Naive B cell (primary cell): Measurements from ENCODE around the gene TMEM217. TPM values are rescaled to one million over a fixed set of nuclear protein-coding genes. Genes with fewer than 3 reads are reported as not detected.
A peak's percentile ranks its signal among the peaks of the same experiment; 100 is the strongest.

Experiments used
- ATAC-seq, 2 donors: fragments of 150-1000 bp; cut with Tn5 transposase; 2 replicates each; pipeline ENCODE4 v1.10.0; 2021; ENCODE audit warnings: low read depth in 2 of 2, mild to moderate bottlenecking in 2 of 2, moderate library complexity in 2 of 2
- DNase-seq: peaks from one replicate; pipeline ENCODE4 v3.0.0; 2022
- H3K27ac Mint-ChIP-seq, 6 donors: one replicate each; pipeline ENCODE4 v1.8.0; 2020 to 2022; ENCODE audit warnings: mild to moderate bottlenecking in 6 of 6, mixed read lengths in 6 of 6, moderate library complexity in 5 of 6, inconsistent platforms in 2 of 6
- H3K27me3 Mint-ChIP-seq, 3 donors: one replicate each; pipeline ENCODE4 v1.8.0; 2021 to 2022; ENCODE audit warnings: mixed read lengths in 3 of 3, mild to moderate bottlenecking in 1 of 3
- H3K36me3 Mint-ChIP-seq, 2 donors: one replicate each; pipeline ENCODE4 v1.8.0; 2020 to 2022; ENCODE audit warnings: mixed read lengths in 2 of 2, inconsistent platforms in 1 of 2, mild to moderate bottlenecking in 1 of 2
- H3K4me1 Mint-ChIP-seq, 3 donors: one replicate each; pipeline ENCODE4 v1.8.0; 2020 to 2022; ENCODE audit warnings: mixed read lengths in 3 of 3, inconsistent platforms in 1 of 3, mild to moderate bottlenecking in 1 of 3, moderate library complexity in 1 of 3
- H3K4me3 Mint-ChIP-seq, 8 donors: one replicate each; pipeline ENCODE4 v1.8.0; 2020 to 2022; ENCODE audit warnings: mild to moderate bottlenecking in 8 of 8, mixed read lengths in 8 of 8, moderate library complexity in 8 of 8, inconsistent platforms in 2 of 8
- H3K9me3 Mint-ChIP-seq, 7 donors: one replicate each; pipeline ENCODE4 v1.8.0; 2020 to 2022; ENCODE audit warnings: mixed read lengths in 7 of 7, mild to moderate bottlenecking in 5 of 7, inconsistent platforms in 2 of 7, moderate library complexity in 1 of 7
- polyA plus RNA-seq, 6 donors: library from polyadenylated mRNA; unstranded; fragments of 300-500 nt; fragmentation: Illumina TruSeq; gene quantifications; one replicate each; pipeline ENCODE4 v1.2.3, GENCODE V29; 2021; ENCODE audit warnings: low read depth in 6 of 6

TMEM217 gene
- polyA plus RNA-seq, 6 donors from 2014 or later: 0.18 to 0.96 (median 0.32) TPM; not detected in 3

DNA sequence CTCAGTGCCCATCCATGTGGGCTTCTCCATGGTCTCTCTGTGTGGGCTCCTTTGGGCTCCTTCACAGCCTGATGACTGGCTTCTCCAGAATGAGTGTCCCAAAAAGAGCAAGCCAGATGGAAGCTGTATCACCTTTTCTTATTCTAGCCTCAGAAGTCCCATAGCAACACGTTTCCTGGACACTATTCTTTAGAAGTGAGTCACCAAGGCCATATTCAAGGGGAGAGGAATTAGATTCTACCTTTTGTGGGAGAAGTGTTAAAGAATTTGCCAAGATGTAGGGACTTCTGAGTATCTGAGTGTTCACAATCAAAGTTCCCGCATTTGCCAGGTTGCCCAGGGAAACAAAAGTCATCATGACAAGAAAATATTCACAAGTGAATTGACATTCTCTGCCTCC is 21.0 kb downstream of the TMEM217 start:
- H3K4me1 Mint-ChIP-seq: peaks cover 0 to 10% (median 0%) of the 10 kb centered on the region in 3 donors
- H3K27me3 Mint-ChIP-seq: peaks cover 0 to 5% (median 0%) of the 10 kb centered on the region in 3 donors
- no peak overlapping the region for H3K27ac Mint-ChIP-seq
- H3K36me3 Mint-ChIP-seq: no peaks in the 10 kb centered on the region
- no peak overlapping the region for H3K4me3 Mint-ChIP-seq
- no peak for ATAC-seq
- DNase-seq: no peak
- H3K9me3 Mint-ChIP-seq: no peaks in the 10 kb centered on the region

DNA sequence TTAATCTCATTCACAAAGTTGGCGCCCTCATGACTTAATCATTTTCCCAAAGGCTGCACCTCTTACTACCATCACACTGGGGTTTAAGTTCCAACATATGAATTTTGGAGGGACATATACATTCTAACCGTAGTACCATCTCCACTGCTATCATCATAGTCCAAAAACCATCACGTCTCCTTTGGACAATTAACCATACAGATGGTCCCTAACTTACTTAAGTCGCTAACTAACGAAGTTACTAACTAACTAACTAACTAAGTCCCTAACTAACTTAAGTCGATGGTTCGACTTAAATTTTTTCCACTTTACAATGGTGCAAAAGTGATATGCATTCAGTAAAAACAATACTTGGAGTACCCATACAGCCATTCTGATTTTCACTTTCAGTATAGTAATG is 24.4 kb downstream of the TMEM217 start:
- no peaks in the 10 kb centered on the region for H3K36me3 Mint-ChIP-seq

DNA sequence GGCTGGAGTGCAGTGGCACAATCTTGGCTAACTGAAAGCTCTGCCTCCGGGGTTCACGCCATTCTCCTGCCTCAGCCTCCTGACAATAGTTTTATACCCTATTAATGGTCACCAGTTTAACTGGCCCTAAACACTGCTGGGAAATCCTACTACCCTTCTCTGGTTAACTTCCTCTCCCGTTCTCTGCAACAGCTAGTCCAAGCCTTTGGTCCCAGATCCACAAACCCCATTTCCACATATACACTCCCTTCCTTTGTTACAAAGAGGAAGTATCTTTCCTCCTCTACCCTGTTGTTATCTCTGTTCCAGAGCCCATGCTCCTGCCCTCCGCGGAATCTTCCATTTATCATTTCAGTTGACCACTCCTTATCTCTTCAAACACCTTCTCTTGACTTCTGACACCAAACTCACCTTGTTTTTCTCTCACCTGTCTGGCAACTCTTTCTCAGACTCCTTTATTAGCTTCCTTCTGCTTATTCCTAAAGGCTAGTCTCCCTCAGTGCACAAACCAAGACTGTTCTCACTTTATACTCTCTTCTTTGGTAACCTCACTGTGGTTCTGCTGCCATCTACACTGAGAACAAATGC is 25.4 kb downstream of the TMEM217 start:
- ATAC-seq (no peak), DNase-seq (no peak)
- H3K27me3 Mint-ChIP-seq: peaks cover 0 to 5% (median 0%) of the 10 kb centered on the region in 3 donors
- no peaks in the 10 kb centered on the region for H3K9me3 Mint-ChIP-seq
- no peaks in the 10 kb centered on the region for H3K36me3 Mint-ChIP-seq
- H3K4me1 Mint-ChIP-seq: no peaks in the 10 kb centered on the region
- no peak overlapping the region for H3K4me3 Mint-ChIP-seq
- H3K27ac Mint-ChIP-seq: no peak overlapping the region

More for the DNA sequence above, 24.4 kb downstream of the TMEM217 start:
- Mint-ChIP-seq H3K27ac (no peak overlapping the region), H3K27me3 (peaks cover 0 to 5% (median 0%) of the 10 kb centered on the region in 3 donors), H3K4me3 (no peak overlapping the region), H3K4me1 (no peaks in the 10 kb centered on the region), H3K9me3 (no peaks in the 10 kb centered on the region)
- DNase-seq: no peak
- ATAC-seq: no peak

DNA sequence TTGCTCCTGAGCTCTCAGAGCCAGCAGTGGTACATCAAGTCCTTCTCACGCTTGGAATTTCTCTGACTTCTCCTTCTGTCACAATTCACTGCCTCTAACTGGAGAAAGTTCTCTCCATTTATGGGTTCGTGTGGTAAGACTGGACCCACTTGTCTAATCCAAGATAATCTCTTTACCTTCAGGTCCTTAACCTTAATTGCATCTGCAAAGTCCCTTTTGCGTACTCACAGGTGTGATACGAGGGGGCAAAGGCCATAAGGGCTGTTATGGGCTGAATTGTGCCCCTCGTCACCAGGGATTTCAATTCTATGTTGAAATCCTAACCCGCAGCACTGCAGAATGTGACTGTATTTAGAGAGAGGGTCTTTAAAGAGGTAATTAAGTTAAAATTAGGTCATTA is 27.8 kb downstream of the TMEM217 start:
- Mint-ChIP-seq H3K27me3 (peaks cover 0 to 5% (median 0%) of the 10 kb centered on the region in 3 donors), H3K4me1 (no peaks in the 10 kb centered on the region), H3K27ac (peak overlapping the region in 1 of 6 donors; percentile 32), H3K36me3 (no peaks in the 10 kb centered on the region), H3K4me3 (no peak overlapping the region), H3K9me3 (no peaks in the 10 kb centered on the region)
- DNase-seq (no peak), ATAC-seq (no peak)

DNA sequence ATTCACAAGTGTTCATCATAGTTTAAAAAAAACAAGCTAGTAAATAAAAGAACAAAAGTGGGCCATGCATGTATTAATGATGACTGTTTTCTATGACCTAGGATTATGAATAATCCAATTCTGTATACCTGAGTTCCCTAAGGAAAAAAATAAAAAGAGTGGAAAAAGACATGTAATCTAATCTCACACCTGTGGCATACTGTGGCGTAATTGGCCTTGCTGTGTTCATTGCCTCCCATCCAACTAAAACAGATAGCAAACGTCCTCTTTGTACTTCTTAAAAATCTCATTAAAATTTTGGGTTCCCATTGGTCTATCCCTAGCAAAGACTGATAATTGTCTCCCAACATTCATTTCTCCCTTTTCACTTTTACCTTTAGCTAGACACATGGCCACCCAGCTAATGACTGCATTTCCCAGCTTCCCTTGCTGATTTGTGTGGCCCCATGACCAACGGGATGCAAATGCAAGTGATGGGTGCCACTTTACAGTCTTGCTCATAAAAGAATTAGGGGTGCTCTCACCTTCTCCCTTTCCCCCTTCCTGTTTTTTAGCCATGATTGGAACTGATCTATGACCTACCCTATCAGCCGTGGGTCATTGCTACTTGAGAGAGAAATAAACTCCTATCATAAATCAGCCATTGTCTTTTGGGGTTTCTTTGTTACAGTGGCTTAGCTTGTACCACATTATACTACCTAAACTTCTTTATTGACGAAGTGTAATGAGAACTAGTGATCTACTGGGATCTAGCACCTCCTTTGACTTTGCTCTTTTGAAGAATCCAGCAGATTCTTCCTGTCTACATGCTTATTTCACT is 32.4 kb downstream of the TMEM217 start:
- no peak for ATAC-seq
- no peak for DNase-seq
- Mint-ChIP-seq H3K4me1 (peaks cover 8 to 14% (median 13%) of the 10 kb centered on the region in 3 donors), H3K4me3 (no peak overlapping the region), H3K27ac (peak overlapping the region in 2 of 6 donors; percentile 46 to 80), H3K36me3 (no peaks in the 10 kb centered on the region), H3K9me3 (no peaks in the 10 kb centered on the region), H3K27me3 (peaks cover 0 to 5% (median 0%) of the 10 kb centered on the region in 3 donors)

DNA sequence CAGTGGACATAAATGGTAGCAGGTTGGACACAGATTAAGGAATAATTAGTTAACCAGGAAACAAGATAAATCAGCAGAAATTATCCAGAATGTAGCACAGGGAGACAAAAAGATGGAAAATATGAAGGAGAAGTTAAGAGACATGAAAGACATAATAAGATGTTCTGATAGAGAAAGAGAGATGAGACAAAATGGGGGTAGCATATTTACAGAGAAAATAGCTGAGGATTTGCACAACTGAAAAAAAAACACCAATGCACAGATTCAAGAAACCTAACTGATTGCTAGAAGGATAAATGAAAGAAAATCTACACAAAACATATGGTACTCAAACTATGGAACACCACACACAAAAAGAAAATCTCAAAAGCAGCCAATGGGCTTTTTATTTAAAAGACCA is 35.0 kb downstream of the TMEM217 start:
- ATAC-seq: no peak
- Mint-ChIP-seq H3K36me3 (no peaks in the 10 kb centered on the region), H3K9me3 (no peaks in the 10 kb centered on the region), H3K4me3 (peak overlapping the region; percentile 79 to 94 (median 87)), H3K27ac (peak overlapping the region in 2 of 6 donors; percentile 5 to 48), H3K27me3 (peaks cover 0 to 5% (median 0%) of the 10 kb centered on the region in 3 donors), H3K4me1 (peaks cover 8 to 14% (median 13%) of the 10 kb centered on the region in 3 donors)
- DNase-seq: no peak

DNA sequence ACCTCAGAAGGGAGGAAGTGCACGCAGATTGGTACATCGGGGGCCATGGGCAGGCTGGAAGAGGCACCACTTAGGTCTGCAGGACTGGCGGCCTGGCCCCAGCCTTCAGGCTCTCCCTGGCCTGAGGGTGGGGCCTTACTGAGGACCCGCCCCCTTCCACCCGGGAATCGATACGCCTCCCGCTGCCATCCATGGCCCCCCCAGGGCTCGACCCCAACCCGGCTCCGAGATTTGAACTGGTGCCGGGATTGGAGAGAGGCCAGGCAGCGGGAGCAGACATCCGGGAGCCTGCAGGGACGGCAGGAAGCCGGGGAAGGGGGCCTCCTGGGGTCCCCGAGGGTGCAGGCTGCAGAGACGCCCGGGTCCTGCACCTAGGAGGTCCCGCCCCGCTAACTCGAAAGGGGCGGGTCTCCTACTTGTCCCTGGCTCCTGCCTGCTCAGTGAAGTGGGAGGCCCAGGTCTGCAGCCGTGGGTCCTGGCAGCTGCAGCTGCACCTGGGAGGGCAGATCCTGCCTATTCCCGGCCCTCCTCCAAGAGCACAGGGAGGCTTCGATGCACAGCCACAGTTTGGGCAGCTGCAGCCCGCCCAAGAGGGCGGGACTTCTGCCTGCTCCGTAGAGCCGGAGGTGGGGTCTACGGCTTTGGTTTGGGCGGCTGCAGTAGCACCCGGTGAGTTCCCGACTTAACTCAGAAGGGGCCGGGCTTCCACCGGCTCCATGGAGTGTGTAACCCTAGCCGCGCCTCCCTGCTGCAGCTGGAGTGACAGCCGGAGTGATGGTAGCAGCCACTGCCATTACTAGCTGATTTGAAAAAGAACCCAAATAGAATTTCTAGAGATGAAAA is 35.6 kb downstream of the TMEM217 start:
- DNase-seq: peak; percentile 55
- peak; percentile 91 to 93 for ATAC-seq
- no peaks in the 10 kb centered on the region for H3K9me3 Mint-ChIP-seq
- H3K27ac Mint-ChIP-seq: peak overlapping the region in 3 of 6 donors; percentile 5 to 72 (median 48)
- H3K4me3 Mint-ChIP-seq: peak overlapping the region; percentile 79 to 94 (median 87)
- no peaks in the 10 kb centered on the region for H3K36me3 Mint-ChIP-seq
- H3K4me1 Mint-ChIP-seq: peaks cover 8 to 14% (median 13%) of the 10 kb centered on the region in 3 donors
- H3K27me3 Mint-ChIP-seq: peaks cover 0 to 5% (median 0%) of the 10 kb centered on the region in 3 donors

DNA sequence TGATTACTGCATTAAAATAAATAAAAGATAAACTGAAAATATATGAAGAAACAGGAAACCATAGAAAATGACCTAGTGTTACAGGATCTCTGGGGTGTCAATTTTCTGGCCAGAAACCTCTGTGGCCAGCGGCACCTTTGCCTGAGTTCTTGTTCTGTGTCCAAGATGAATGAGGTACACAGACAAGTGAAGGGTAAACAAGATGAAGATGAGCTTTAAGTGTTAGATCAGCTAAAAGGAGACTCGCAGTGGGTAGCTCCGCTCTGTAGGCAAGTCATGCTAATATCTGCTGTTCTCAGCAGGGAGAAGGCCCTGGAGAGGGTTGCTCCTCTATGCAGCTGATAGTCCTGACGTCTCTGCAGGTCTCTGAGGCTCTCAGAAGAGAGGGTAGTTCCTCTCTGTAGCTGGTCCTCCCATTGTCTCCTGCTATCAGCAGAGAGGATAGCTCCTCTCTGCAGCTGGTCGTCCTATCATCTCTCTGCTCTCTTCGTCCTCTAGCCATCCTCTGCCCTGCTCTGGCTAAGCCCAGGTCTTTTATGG is 36.3 kb downstream of the TMEM217 start:
- Mint-ChIP-seq H3K9me3 (no peaks in the 10 kb centered on the region), H3K4me3 (peak overlapping the region; percentile 79 to 94 (median 87)), H3K27ac (peak overlapping the region in 1 of 6 donors; percentile 72), H3K27me3 (peaks cover 0 to 5% (median 0%) of the 10 kb centered on the region in 3 donors), H3K36me3 (no peaks in the 10 kb centered on the region), H3K4me1 (peaks cover 8 to 14% (median 13%) of the 10 kb centered on the region in 3 donors)
- DNase-seq: no peak
- ATAC-seq: no peak

DNA sequence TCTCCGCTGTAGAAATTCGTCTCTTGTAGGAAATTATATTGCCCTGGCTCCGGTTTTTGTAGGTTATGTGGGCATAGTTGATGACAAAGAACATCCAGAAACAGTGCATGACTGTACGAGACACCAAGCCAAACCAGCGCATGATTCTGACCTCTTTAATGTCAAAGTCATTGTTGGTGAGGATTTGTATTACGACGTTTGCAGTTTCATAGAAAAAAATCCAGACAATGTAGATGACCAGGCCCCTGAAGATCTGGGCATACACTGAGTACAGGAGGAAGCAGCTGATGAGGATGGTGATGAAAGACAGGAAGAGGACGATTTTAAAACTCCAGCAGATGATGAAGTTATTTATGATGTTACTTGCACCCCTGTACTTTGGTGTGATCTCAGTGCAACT is 39.4 kb downstream of the TMEM217 start:
- H3K4me1 Mint-ChIP-seq: peaks cover 8 to 14% (median 13%) of the 10 kb centered on the region in 3 donors
- ATAC-seq (no peak), DNase-seq (no peak)
- peak overlapping the region in 1 of 6 donors; percentile 53 for H3K27ac Mint-ChIP-seq
- no peaks in the 10 kb centered on the region for H3K9me3 Mint-ChIP-seq
- H3K4me3 Mint-ChIP-seq: no peak overlapping the region
- peaks cover 0 to 5% (median 0%) of the 10 kb centered on the region in 3 donors for H3K27me3 Mint-ChIP-seq
- H3K36me3 Mint-ChIP-seq: no peaks in the 10 kb centered on the region

DNA sequence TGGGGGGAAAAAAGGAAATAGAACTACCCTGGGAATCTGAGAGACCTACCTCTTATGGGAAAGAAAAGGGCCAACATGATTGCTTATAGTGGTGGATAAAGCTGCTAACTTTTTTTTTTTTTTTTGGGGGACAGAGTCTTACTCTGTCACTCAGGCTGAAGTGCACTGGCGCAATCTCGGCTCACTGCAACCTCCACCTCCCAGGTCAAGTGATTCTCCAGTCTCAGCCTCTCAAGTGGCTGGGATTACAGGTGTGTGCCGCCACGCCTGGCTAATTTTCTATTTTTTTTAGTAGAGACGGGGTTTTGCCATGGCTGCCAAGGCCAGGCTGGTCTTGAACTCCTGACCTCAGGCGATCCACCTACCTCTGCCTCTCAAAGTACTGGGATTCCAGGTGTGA is 39.9 kb downstream of the TMEM217 start:
- H3K4me1 Mint-ChIP-seq: peaks cover 7 to 12% (median 12%) of the 10 kb centered on the region in 3 donors
- no peak overlapping the region for H3K27ac Mint-ChIP-seq
- no peak for ATAC-seq
- DNase-seq: no peak
- H3K9me3 Mint-ChIP-seq: no peaks in the 10 kb centered on the region
- H3K4me3 Mint-ChIP-seq: no peak overlapping the region
- peaks cover 0 to 3% (median 0%) of the 10 kb centered on the region in 3 donors for H3K27me3 Mint-ChIP-seq
- H3K36me3 Mint-ChIP-seq: no peaks in the 10 kb centered on the region

DNA sequence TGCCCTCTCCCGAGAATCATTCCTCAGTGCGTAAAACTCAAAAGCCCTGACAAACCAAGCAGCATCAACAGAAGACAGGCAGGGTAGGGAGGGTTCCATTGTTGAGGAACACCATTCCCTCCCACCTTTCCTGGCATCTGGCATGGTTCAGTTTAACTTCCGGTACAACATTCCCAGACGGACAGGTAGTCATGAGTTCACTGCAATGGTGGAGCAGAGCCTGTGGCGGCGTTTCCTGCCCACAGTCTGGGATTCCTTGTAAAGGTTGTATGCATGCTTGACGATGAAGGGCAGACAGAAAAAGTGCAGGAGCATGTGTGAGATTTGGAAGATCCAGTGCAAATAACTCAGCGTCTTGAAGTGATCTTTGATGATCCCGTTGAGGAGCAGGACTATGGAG is 45.7 kb downstream of the TMEM217 start:
- ATAC-seq (no peak), DNase-seq (no peak)
- Mint-ChIP-seq H3K36me3 (no peaks in the 10 kb centered on the region), H3K4me3 (no peak overlapping the region), H3K4me1 (peaks cover 13 to 16% (median 13%) of the 10 kb centered on the region in 3 donors), H3K27ac (no peak overlapping the region), H3K27me3 (peaks cover 7 to 11% (median 8%) of the 10 kb centered on the region in 3 donors), H3K9me3 (no peaks in the 10 kb centered on the region)

DNA sequence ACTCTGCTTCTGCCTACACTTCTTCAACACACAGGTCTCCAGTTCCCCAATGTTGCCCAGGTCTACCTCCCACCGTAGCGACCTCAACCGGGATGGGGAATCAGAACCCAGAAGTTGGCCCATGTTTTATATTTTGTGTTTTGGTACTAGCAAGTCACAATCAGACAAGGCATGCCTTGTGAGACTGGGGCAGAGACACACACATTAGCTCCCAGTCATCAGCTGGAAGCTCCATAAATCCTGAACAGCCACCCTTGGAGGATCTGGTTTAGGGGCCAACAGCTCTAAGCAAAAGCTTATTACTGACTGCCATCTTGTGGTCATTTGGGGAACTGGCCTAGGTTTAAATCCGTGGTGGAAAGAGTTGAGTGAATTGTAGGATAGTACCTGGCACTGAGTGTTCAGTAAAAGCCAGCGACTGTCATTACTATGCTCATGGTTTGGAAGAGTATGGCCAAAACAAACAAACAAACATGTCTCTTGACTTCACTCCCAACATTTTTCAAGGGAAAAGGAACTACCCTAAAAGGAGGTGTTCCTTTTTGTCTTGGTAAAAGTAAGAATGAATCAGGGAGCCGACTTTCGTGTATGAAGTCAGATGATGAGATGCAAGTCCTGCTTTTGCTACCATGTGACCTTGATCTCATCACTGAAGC is 47.5 kb downstream of the TMEM217 start:
- Mint-ChIP-seq H3K27me3 (peaks cover 8 to 15% (median 14%) of the 10 kb centered on the region in 3 donors), H3K9me3 (no peaks in the 10 kb centered on the region), H3K36me3 (no peaks in the 10 kb centered on the region), H3K4me1 (peaks cover 16 to 19% (median 17%) of the 10 kb centered on the region in 3 donors), H3K4me3 (peak overlapping the region in 1 of 8 donors; percentile 2), H3K27ac (peak overlapping the region in 2 of 6 donors; percentile 7 to 42)
- DNase-seq: peak; percentile 67
- ATAC-seq: peak; percentile 67 to 70
